Mononuclear cell (primary cell): ENCODE results near the gene CDK5R1. TPM values are rescaled to one million over a fixed set of nuclear protein-coding genes. Genes with fewer than 3 reads are reported as not detected.

ENCODE experiments used
- H3K27me3 ChIP-seq: 2 replicates; pipeline ENCODE4 v1.6.0; 2011; ENCODE audit warnings: low read length, control low read depth; ENCODE audit not compliant: insufficient read depth
- H3K4me1 ChIP-seq: 2 replicates; pipeline ENCODE4 v1.5.1; 2011; ENCODE audit warnings: mild to moderate bottlenecking, low read length, control low read depth; ENCODE audit not compliant: insufficient read depth
- H3K4me3 ChIP-seq: 2 replicates; pipeline ENCODE4 v1.5.1; 2011; ENCODE audit warnings: mild to moderate bottlenecking, low read length, moderate library complexity
- H3K9me3 ChIP-seq: 2 replicates; pipeline ENCODE4 v1.5.1; 2011; ENCODE audit warnings: low read depth, mild to moderate bottlenecking, control low read depth, low read length
- total RNA-seq: library from RNA; depleted of rRNA; stranded (reverse); fragments of >200 nt; gene quantifications from one replicate; pipeline ENCODE4 v1.2.3, GENCODE V29; 2012

CDK5R1 gene
- total RNA-seq, 1 donor = 16.8 TPM

- no peaks in the 10 kb centered on the region for H3K9me3 ChIP-seq
- peaks cover 60% of the 10 kb centered on the region for H3K4me1 ChIP-seq
- no peaks in the 10 kb centered on the region for H3K27me3 ChIP-seq
- H3K4me3 ChIP-seq = no peak overlapping the region
Measured at GRCh38 chr17:32494621-32495358, 8.0 kb downstream of the CDK5R1 start.

GRCh38 chr17:32495359-32496231 lies 8.8 kb downstream of the CDK5R1 start:
- peaks cover 53% of the 10 kb centered on the region for H3K4me1 ChIP-seq
- no peaks in the 10 kb centered on the region for H3K27me3 ChIP-seq
- H3K9me3 ChIP-seq = no peaks in the 10 kb centered on the region
- H3K4me3 ChIP-seq = no peak overlapping the region

- H3K4me1 ChIP-seq = peaks cover 49% of the 10 kb centered on the region
- no peaks in the 10 kb centered on the region for H3K9me3 ChIP-seq
- no peaks in the 10 kb centered on the region for H3K27me3 ChIP-seq
- H3K4me3 ChIP-seq = no peak overlapping the region
Measured at GRCh38 chr17:32496395-32497073, 9.7 kb downstream of the CDK5R1 start.

- Histone ChIP-seq H3K4me3 (no peak overlapping the region), H3K9me3 (no peaks in the 10 kb centered on the region), H3K4me1 (peaks cover 47% of the 10 kb centered on the region), H3K27me3 (no peaks in the 10 kb centered on the region)
Measured at GRCh38 chr17:32497431-32498205, 10.8 kb downstream of the CDK5R1 start.

GRCh38 chr17:32498391-32498790 lies 11.6 kb downstream of the CDK5R1 start:
- Histone ChIP-seq H3K9me3 (no peaks in the 10 kb centered on the region), H3K27me3 (no peaks in the 10 kb centered on the region), H3K4me3 (no peak overlapping the region), H3K4me1 (peaks cover 47% of the 10 kb centered on the region)

GRCh38 chr17:32502013-32502412 lies 15.2 kb downstream of the CDK5R1 start:
- no peaks in the 10 kb centered on the region for H3K9me3 ChIP-seq
- H3K27me3 ChIP-seq = no peaks in the 10 kb centered on the region
- H3K4me1 ChIP-seq = peaks cover 40% of the 10 kb centered on the region
- no peak overlapping the region for H3K4me3 ChIP-seq

- Histone ChIP-seq H3K9me3 (no peaks in the 10 kb centered on the region), H3K4me1 (peaks cover 40% of the 10 kb centered on the region), H3K4me3 (no peak overlapping the region), H3K27me3 (no peaks in the 10 kb centered on the region)
Measured at GRCh38 chr17:32502710-32503109, 15.9 kb downstream of the CDK5R1 start.

GRCh38 chr17:32503251-32504165 lies 16.7 kb downstream of the CDK5R1 start:
- peaks cover 40% of the 10 kb centered on the region for H3K4me1 ChIP-seq
- no peaks in the 10 kb centered on the region for H3K27me3 ChIP-seq
- H3K9me3 ChIP-seq = no peaks in the 10 kb centered on the region
- H3K4me3 ChIP-seq = no peak overlapping the region

GRCh38 chr17:32504166-32504990 lies 17.6 kb downstream of the CDK5R1 start:
- Histone ChIP-seq H3K4me3 (no peak overlapping the region), H3K4me1 (peaks cover 40% of the 10 kb centered on the region), H3K27me3 (no peaks in the 10 kb centered on the region), H3K9me3 (no peaks in the 10 kb centered on the region)

- Histone ChIP-seq H3K27me3 (no peaks in the 10 kb centered on the region), H3K9me3 (no peaks in the 10 kb centered on the region), H3K4me1 (peaks cover 17% of the 10 kb centered on the region), H3K4me3 (no peak overlapping the region)
Measured at GRCh38 chr17:32508926-32509325, 22.1 kb downstream of the CDK5R1 start.

GRCh38 chr17:32510466-32510865 lies 23.7 kb downstream of the CDK5R1 start:
- no peaks in the 10 kb centered on the region for H3K9me3 ChIP-seq
- H3K4me1 ChIP-seq = peaks cover 8% of the 10 kb centered on the region
- H3K27me3 ChIP-seq = no peaks in the 10 kb centered on the region
- H3K4me3 ChIP-seq = no peak overlapping the region

- Histone ChIP-seq H3K9me3 (no peaks in the 10 kb centered on the region), H3K4me3 (no peak overlapping the region), H3K27me3 (no peaks in the 10 kb centered on the region), H3K4me1 (peaks cover 23% of the 10 kb centered on the region)
Measured at GRCh38 chr17:32512328-32512727, 25.5 kb downstream of the CDK5R1 start.

GRCh38 chr17:32513579-32513978 lies 26.8 kb downstream of the CDK5R1 start:
- no peaks in the 10 kb centered on the region for H3K9me3 ChIP-seq
- no peak overlapping the region for H3K4me3 ChIP-seq
- H3K27me3 ChIP-seq = peaks cover 6% of the 10 kb centered on the region
- H3K4me1 ChIP-seq = peaks cover 35% of the 10 kb centered on the region
